ENCODE measurements around the gene SULT1E1.

SULT1E1 gene

DNA sequence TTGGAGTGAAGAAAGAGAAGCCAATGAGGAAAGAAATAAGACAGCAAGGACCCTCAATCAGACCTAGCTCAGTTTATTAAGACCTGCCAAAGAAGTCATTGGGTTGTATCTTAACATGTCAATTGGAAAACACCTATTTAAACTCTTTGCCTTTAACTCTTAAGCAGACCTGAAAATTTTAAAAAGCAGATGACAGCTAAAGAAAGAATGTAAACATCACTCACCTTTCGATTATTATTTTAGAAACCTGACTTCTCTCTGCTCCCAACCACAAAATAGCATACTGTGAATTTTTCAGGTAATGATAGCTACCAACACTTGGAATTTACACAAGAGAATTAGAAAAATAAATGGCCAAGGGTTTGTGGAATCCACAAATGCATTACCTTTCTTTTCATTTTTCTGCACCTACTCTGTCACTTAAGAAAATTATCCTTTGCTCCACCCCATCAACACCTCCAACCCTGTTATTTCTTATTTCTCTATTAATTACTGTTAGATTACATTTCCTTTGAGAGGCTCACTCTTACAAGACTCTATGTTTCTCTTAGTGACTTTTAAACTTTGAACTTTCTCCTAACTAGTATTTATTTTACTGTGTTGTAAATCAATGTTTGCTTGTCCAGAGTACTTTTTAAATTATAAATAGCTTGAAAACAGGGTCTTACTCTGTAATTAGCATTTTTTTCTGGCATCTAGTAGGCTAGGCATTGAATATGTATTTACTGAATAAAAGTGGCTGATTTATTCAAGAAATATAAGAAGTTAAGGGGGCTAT is 765 bp upstream of the SULT1E1 start:
- Mint-ChIP-seq H3K27me3 (ENCODE audit: low read depth) (peaks cover 3% of the 10 kb centered on the region), H3K4me1 (ENCODE audit: low read depth) (no peaks in the 10 kb centered on the region), H3K36me3 (ENCODE audit: low read depth) (no peaks in the 10 kb centered on the region), H3K27ac (no peak overlapping the region), H3K9me3 (no peaks in the 10 kb centered on the region), H3K4me3 (no peak overlapping the region)

- Mint-ChIP-seq H3K36me3 (ENCODE audit: low read depth) (no peaks in the 10 kb centered on the region), H3K27ac (no peak overlapping the region), H3K4me1 (ENCODE audit: low read depth) (no peaks in the 10 kb centered on the region), H3K9me3 (no peaks in the 10 kb centered on the region), H3K27me3 (ENCODE audit: low read depth) (peaks cover 3% of the 10 kb centered on the region), H3K4me3 (no peak overlapping the region)
These were observed 732 bp downstream of the SULT1E1 start for GRCh38 chr4:69859140-69859685.

- no peaks in the 10 kb centered on the region for H3K4me1 Mint-ChIP-seq (ENCODE audit: low read depth)
- H3K36me3 Mint-ChIP-seq (ENCODE audit: low read depth) = no peaks in the 10 kb centered on the region
- no peaks in the 10 kb centered on the region for H3K9me3 Mint-ChIP-seq
These were observed 1.3 kb downstream of the SULT1E1 start for GRCh38 chr4:69858690-69859089.

GRCh38 chr4:69855822-69856221 is 4.1 kb downstream of the SULT1E1 start:
- Mint-ChIP-seq H3K4me3 (no peak overlapping the region), H3K9me3 (no peaks in the 10 kb centered on the region), H3K4me1 (ENCODE audit: low read depth) (no peaks in the 10 kb centered on the region), H3K27me3 (ENCODE audit: low read depth) (peaks cover 8% of the 10 kb centered on the region), H3K36me3 (ENCODE audit: low read depth) (no peaks in the 10 kb centered on the region), H3K27ac (no peak overlapping the region)

More at GRCh38 chr4:69858690-69859089, 1.3 kb downstream of the SULT1E1 start:
- Mint-ChIP-seq H3K4me3 (no peak overlapping the region), H3K27me3 (ENCODE audit: low read depth) (peaks cover 3% of the 10 kb centered on the region), H3K27ac (no peak overlapping the region)

- H3K27me3 Mint-ChIP-seq (ENCODE audit: low read depth) = peaks cover 5% of the 10 kb centered on the region
- H3K9me3 Mint-ChIP-seq = no peaks in the 10 kb centered on the region
- H3K4me3 Mint-ChIP-seq = no peak overlapping the region
- no peaks in the 10 kb centered on the region for H3K36me3 Mint-ChIP-seq (ENCODE audit: low read depth)
- no peaks in the 10 kb centered on the region for H3K4me1 Mint-ChIP-seq (ENCODE audit: low read depth)
- no peak overlapping the region for H3K27ac Mint-ChIP-seq
These were observed 10.0 kb downstream of the SULT1E1 start for GRCh38 chr4:69849969-69850368.

- Mint-ChIP-seq H3K27ac (no peak overlapping the region), H3K36me3 (ENCODE audit: low read depth) (no peaks in the 10 kb centered on the region), H3K4me1 (ENCODE audit: low read depth) (no peaks in the 10 kb centered on the region), H3K27me3 (ENCODE audit: low read depth) (peaks cover 5% of the 10 kb centered on the region), H3K9me3 (no peaks in the 10 kb centered on the region), H3K4me3 (no peak overlapping the region)
These were observed 10.6 kb downstream of the SULT1E1 start for GRCh38 chr4:69849297-69849696.

DNA sequence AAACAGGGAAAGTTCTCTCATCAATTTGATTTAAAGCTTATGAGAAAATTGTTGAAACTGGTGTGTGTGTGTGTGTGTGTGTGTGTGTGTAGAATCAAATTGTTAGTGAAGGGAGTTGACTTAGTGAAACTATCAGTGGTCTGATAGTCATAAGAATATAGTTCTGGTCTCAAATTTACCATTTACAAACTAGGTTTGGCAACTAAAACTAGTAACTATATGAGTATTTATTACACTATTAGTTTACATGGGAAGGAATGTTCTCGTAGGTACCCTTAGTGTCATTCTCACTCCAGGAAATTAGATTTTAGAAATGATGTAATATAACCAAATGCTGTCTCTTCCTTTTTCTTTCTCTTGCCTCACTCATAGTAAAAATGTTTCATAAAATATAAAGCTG is 11.9 kb downstream of the SULT1E1 start:
- H3K27me3 Mint-ChIP-seq (ENCODE audit: low read depth) = peaks cover 4% of the 10 kb centered on the region
- H3K4me3 Mint-ChIP-seq = no peak overlapping the region
- H3K27ac Mint-ChIP-seq = no peak overlapping the region

DNA sequence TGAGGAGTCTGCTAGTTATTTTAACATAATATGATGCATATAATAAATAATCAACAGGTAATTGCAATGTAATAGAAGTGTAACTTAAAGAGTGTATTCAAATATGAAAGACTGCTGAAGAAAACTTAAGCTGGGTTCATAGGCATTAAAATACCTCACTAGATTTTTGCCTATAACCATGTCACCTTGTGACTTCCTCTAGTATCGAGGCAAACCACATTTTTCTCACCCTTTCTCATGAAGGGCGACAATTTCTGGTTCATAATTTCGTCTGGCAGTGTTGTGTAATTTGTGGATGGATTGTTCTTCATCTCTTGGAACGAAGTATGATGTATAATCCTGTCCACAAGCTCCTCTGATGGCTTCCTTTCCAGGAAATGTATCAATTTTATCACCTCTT is 16.0 kb downstream of the SULT1E1 start:
- H3K27me3 Mint-ChIP-seq (ENCODE audit: low read depth) = peaks cover 4% of the 10 kb centered on the region
- H3K4me1 Mint-ChIP-seq (ENCODE audit: low read depth) = peaks cover 6% of the 10 kb centered on the region
- no peaks in the 10 kb centered on the region for H3K9me3 Mint-ChIP-seq
- H3K27ac Mint-ChIP-seq = no peak overlapping the region
- H3K4me3 Mint-ChIP-seq = no peak overlapping the region
- no peaks in the 10 kb centered on the region for H3K36me3 Mint-ChIP-seq (ENCODE audit: low read depth)

More for the DNA sequence above, 11.9 kb downstream of the SULT1E1 start:
- H3K36me3 Mint-ChIP-seq (ENCODE audit: low read depth) = no peaks in the 10 kb centered on the region
- H3K4me1 Mint-ChIP-seq (ENCODE audit: low read depth) = peaks cover 6% of the 10 kb centered on the region
- no peaks in the 10 kb centered on the region for H3K9me3 Mint-ChIP-seq

DNA sequence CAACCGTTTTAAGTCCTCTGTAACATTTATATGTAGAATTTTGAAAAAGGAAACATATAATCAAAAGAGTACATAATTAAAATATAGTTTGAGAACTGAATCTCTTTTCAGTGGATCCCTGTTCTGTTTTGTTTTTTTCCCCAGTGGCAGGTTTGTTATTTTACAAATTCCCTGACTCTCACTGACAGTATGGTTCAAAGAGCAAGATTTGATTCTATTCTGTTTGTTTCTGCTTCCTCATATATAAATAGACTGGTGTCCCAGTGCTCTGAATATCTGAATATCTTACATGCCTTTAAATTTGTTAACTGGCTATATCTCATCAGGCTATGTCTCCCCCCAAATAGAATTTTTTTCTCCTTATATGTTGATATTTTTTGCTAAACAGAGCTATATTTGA is 16.6 kb downstream of the SULT1E1 start:
- peaks cover 4% of the 10 kb centered on the region for H3K27me3 Mint-ChIP-seq (ENCODE audit: low read depth)
- no peak overlapping the region for H3K27ac Mint-ChIP-seq
- no peaks in the 10 kb centered on the region for H3K36me3 Mint-ChIP-seq (ENCODE audit: low read depth)
- no peaks in the 10 kb centered on the region for H3K9me3 Mint-ChIP-seq
- H3K4me3 Mint-ChIP-seq = no peak overlapping the region
- H3K4me1 Mint-ChIP-seq (ENCODE audit: low read depth) = peaks cover 6% of the 10 kb centered on the region

DNA sequence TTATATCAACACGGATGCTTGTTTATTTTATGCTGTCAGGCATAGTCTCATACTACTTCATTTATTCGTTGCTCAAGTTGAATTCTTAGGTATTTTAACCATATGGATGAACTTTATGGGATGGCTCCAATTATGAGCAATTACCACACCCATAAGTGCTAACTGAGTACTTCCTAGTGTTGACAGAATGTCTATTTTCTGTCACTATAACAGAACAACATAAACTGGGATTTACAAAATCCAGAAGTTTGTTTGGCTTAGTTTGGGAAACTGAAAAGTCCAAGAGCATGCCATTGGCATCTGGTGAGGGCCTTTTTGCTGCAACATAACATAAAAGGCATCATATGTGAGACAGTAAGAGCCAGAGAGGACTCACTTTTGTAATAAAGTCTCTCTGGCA is 21.0 kb downstream of the SULT1E1 start:
- no peaks in the 10 kb centered on the region for H3K9me3 Mint-ChIP-seq
- peaks cover 4% of the 10 kb centered on the region for H3K4me1 Mint-ChIP-seq (ENCODE audit: low read depth)
- no peak overlapping the region for H3K4me3 Mint-ChIP-seq
- H3K27me3 Mint-ChIP-seq (ENCODE audit: low read depth) = peaks cover 4% of the 10 kb centered on the region
- no peaks in the 10 kb centered on the region for H3K36me3 Mint-ChIP-seq (ENCODE audit: low read depth)
- H3K27ac Mint-ChIP-seq = no peak overlapping the region

DNA sequence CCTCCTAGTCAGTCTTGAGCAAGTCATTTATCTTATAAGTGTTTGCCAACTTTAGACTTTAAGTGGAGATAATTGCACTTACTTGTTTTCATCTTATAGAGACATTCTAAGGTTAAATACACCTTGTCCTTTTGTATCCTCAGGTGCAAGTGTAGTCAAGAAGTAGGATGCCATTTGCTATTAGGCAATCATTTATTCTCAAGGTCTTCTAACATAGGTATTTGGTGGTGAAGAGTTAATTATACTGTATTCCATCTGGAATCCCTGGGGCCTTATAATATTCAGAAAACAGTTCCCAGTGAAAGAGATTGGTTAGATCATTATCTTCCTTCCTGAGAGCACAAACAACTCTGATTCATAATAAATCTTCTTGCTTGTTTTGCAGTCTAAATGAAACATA is 23.7 kb downstream of the SULT1E1 start:
- Mint-ChIP-seq H3K27ac (no peak overlapping the region), H3K27me3 (ENCODE audit: low read depth) (no peaks in the 10 kb centered on the region), H3K9me3 (no peaks in the 10 kb centered on the region), H3K4me3 (no peak overlapping the region), H3K36me3 (ENCODE audit: low read depth) (no peaks in the 10 kb centered on the region), H3K4me1 (ENCODE audit: low read depth) (peaks cover 5% of the 10 kb centered on the region)

GRCh38 chr4:69835766-69836165 is 24.2 kb downstream of the SULT1E1 start:
- no peaks in the 10 kb centered on the region for H3K9me3 Mint-ChIP-seq
- no peaks in the 10 kb centered on the region for H3K36me3 Mint-ChIP-seq (ENCODE audit: low read depth)
- H3K4me1 Mint-ChIP-seq (ENCODE audit: low read depth) = peaks cover 7% of the 10 kb centered on the region
- H3K27ac Mint-ChIP-seq = no peak overlapping the region
- no peak overlapping the region for H3K4me3 Mint-ChIP-seq
- no peaks in the 10 kb centered on the region for H3K27me3 Mint-ChIP-seq (ENCODE audit: low read depth)

GRCh38 chr4:69833251-69833650 is 26.7 kb downstream of the SULT1E1 start:
- Mint-ChIP-seq H3K27ac (no peak overlapping the region), H3K4me3 (no peak overlapping the region), H3K27me3 (ENCODE audit: low read depth) (no peaks in the 10 kb centered on the region), H3K36me3 (ENCODE audit: low read depth) (no peaks in the 10 kb centered on the region), H3K4me1 (ENCODE audit: low read depth) (peaks cover 9% of the 10 kb centered on the region), H3K9me3 (no peaks in the 10 kb centered on the region)

- no peak overlapping the region for H3K27ac Mint-ChIP-seq
- no peak overlapping the region for H3K4me3 Mint-ChIP-seq
- no peaks in the 10 kb centered on the region for H3K27me3 Mint-ChIP-seq (ENCODE audit: low read depth)
- peaks cover 9% of the 10 kb centered on the region for H3K4me1 Mint-ChIP-seq (ENCODE audit: low read depth)
- H3K9me3 Mint-ChIP-seq = no peaks in the 10 kb centered on the region
- H3K36me3 Mint-ChIP-seq (ENCODE audit: low read depth) = no peaks in the 10 kb centered on the region
These were observed 27.5 kb downstream of the SULT1E1 start for GRCh38 chr4:69832326-69833030.
